Epithelial cell of alveolus of lung (primary cell): ENCODE measurements around the gene SMC1B. TPM values are rescaled to one million over a fixed set of nuclear protein-coding genes. Genes with fewer than 3 reads are reported as not detected.

Experiments used
- total RNA-seq: library from RNA; depleted of rRNA; stranded (reverse); fragments of >200 nt; gene quantifications from 2 replicates; pipeline ENCODE4 v1.2.1, GENCODE V29; 2015

The SMC1B gene, protein sequence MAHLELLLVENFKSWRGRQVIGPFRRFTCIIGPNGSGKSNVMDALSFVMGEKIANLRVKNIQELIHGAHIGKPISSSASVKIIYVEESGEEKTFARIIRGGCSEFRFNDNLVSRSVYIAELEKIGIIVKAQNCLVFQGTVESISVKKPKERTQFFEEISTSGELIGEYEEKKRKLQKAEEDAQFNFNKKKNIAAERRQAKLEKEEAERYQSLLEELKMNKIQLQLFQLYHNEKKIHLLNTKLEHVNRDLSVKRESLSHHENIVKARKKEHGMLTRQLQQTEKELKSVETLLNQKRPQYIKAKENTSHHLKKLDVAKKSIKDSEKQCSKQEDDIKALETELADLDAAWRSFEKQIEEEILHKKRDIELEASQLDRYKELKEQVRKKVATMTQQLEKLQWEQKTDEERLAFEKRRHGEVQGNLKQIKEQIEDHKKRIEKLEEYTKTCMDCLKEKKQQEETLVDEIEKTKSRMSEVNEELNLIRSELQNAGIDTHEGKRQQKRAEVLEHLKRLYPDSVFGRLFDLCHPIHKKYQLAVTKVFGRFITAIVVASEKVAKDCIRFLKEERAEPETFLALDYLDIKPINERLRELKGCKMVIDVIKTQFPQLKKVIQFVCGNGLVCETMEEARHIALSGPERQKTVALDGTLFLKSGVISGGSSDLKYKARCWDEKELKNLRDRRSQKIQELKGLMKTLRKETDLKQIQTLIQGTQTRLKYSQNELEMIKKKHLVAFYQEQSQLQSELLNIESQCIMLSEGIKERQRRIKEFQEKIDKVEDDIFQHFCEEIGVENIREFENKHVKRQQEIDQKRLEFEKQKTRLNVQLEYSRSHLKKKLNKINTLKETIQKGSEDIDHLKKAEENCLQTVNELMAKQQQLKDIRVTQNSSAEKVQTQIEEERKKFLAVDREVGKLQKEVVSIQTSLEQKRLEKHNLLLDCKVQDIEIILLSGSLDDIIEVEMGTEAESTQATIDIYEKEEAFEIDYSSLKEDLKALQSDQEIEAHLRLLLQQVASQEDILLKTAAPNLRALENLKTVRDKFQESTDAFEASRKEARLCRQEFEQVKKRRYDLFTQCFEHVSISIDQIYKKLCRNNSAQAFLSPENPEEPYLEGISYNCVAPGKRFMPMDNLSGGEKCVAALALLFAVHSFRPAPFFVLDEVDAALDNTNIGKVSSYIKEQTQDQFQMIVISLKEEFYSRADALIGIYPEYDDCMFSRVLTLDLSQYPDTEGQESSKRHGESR
- total RNA-seq: not detected in 2 replicates

DNA sequence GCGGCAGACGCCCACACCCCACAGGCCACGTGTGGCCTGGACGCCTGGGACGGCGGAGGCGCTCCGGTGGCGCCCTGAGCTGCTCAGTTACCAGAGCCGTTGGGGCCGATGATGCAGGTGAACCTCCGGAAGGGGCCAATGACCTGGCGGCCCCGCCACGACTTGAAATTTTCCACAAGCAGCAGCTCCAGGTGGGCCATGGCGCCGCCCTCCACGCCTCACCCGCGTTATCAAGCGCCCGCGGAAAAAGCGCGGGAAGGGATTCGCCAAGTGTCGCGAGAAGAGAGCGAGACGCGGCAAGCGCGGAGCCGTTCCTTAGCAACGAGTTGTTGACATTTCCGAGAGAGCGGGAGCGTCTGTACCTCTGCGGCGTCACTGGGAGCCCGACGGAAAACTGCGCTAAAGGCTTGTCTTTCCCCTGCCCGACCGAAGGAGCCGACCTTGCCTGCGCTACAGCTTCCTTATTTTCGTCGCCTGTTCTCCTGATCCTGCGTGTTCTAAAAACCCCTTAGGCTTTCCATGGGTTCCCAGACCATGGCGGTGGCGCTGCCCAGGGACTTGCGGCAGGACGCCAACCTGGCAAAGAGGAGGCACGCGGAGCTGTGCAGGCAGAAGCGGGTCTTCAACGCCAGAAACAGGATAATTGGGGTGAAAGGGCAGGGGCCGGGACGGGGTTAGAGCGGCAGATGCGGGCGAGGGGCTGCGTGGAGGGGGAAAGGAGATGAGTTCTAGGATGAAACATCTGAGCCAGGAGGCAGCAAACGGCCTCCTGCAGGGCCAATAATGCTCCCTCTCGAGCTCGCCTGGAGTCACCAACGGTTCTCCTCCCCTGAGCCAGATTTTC is at the start of gene SMC1B, which contains the start of gene RIBC2:
SMC1B (minus strand) TSS at position 232 of the 844 bp plus-strand sequence; CDS start at position 200, 32 bp downstream.
RIBC2 (plus strand) TSS at position 326 of the 844 bp plus-strand sequence; CDS start at position 520, 194 bp downstream.

DNA sequence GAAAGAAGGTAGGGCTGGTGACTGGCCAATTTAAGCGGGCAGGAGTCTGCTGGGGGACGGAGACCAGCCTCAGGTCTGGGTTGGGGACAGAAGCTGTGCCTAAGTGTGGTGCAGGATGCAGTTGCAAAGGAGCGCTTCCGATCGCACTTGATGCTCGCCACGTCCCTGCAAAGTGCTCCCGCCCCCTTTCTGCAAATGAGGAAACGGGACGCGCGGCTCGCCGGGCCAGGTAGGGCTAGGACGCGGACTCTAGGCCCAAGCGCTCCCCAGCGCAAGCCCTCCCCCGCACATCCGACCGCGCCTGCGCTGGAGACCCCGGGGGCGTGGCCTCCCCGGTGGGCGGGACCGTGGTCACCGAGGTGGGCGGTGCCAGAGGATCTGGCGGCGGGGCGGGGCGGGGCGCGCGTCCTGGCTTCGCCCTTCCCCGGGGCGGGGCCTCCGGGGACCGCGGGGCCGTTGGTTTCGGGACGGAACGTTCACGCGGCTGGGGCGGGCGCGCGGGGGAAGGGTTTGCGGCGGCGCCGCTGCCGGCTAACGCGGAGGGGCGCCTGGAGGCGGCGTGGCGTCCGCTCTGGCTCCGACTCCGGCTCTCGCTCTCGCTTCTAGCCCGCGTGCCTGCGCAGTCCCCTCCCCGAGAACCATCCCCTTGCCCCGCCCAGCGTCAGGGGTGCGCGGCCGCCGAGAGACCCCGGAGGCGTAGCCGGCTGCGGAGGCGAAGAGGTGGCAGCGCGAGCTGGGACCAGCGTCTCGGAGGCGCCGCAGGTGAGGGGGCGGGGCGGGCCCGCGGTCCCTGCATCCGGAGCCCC is 103.8 kb downstream of the SMC1B start, which contains the start of gene FAM118A:
FAM118A (plus strand) TSS at position 513 of the 806 bp plus-strand sequence. CDS start 12,446 bp downstream, outside the sequence.

Other genes starting within 250 kb of the SMC1B start
- 47.6 and 76.9 TPM in 2 replicates for gene NUP50, start 249.7 kb downstream of the SMC1B start, total RNA-seq
- 25.2 and 29.3 TPM in 2 replicates for gene KIAA0930, start 172.7 kb downstream of the SMC1B start, total RNA-seq
- gene UPK3A, start 128.7 kb downstream of the SMC1B start, total RNA-seq: not detected in 2 replicates
- 10.0 and 12.2 TPM in 2 replicates for gene FAM118A, start 103.7 kb downstream of the SMC1B start, total RNA-seq
- 0.91 and 1.4 TPM in 2 replicates for gene RIBC2, start 94 bp upstream of the SMC1B start, total RNA-seq
- gene FBLN1, start 89.3 kb upstream of the SMC1B start, total RNA-seq: 113 and 416 TPM in 2 replicates